ENCODE data around the gene ALDH16A1. TPM values are rescaled to one million over a fixed set of nuclear protein-coding genes. Genes with fewer than 3 reads are reported as not detected.

Gene ALDH16A1
- total and polyA plus RNA-seq, 2 of the 8 experiments (the other 6 are each of a cell fraction or from before 2014, with no cell fraction given): 30.5 to 34.3 TPM

- DNase-seq (ENCODE audit: low read depth in 1 of 2, low spot score in 2 of 2) (peak in 1 of 2 experiments; percentile 71), FAIRE-seq (no peak)
- no peak overlapping the region for H3K56ac ChIP-seq (replicated peaks; ENCODE audit: insufficient read length, low read depth, low read length)
- no peak overlapping the region for H3K14ac ChIP-seq (ENCODE audit: insufficient read length)
- peak overlapping the region; percentile 4; the same call in 1 of the 2 replicates for H3K18ac ChIP-seq (ENCODE audit: extremely low read depth, low read length)
- peak overlapping the region; percentile 92 to 97 for H3K4me2 ChIP-seq (ENCODE audit: insufficient read depth in 1 of 2, low read depth in 2 of 2, low read length in 2 of 2)
- peaks cover 4 to 34% (median 24%) of the 10 kb centered on the region in 4 experiments for H3K4me1 ChIP-seq (replicated peaks in 1 of 4; ENCODE audit: control insufficient read depth in 3 of 4, insufficient read depth in 4 of 4, low read length in 3 of 4)
- H2AFZ ChIP-seq (ENCODE audit: low read length): no peak overlapping the region
- H2AK5ac ChIP-seq (ENCODE audit: low read depth, low read length): no peak overlapping the region
- peak overlapping the region; percentile 49 to 71 (median 54) for H3K4me3 ChIP-seq (ENCODE audit: extremely low read depth in 1 of 4, insufficient read depth in 2 of 4, low read depth in 3 of 4, low read length in 4 of 4)
- H2BK120ac ChIP-seq (replicated peaks; ENCODE audit: low read depth, low read length): no peak overlapping the region
- no peaks in the 10 kb centered on the region for H3K36me3 ChIP-seq (ENCODE audit: control insufficient read depth in 2 of 4, insufficient read depth in 4 of 4, low read length in 3 of 4)
- no peak overlapping the region; the same call in 1 of the 2 replicates for H4K8ac ChIP-seq (ENCODE audit: extremely low read depth, insufficient read depth, low read length)
- ChIA-PET POLR2A (ENCODE audit: partially characterized antibody) (interaction anchor here (0.7 to 1.6 kb wide), 7 partner anchors 8 to 30 kb away, joined by 3 to 4 read pairs (median 3); partner anchors contain the start of genes ALDH16A1 and PIH1D1), CTCF (ENCODE audit: partially characterized antibody) (interaction anchor here (0.6 to 3.7 kb wide), 16 partner anchors 9 to 67 kb away, joined by 3 to 13 read pairs (median 7); partner anchors contain the start of gene SLC17A7)
- H3K23ac ChIP-seq (ENCODE audit: insufficient read length): no peak overlapping the region
- peaks cover 9 to 55% (median 49%) of the 10 kb centered on the region in 4 experiments for H3K27me3 ChIP-seq (replicated peaks in 1 of 4; ENCODE audit: control insufficient read depth in 3 of 4, extremely low read depth in 1 of 4, insufficient read depth in 3 of 4, low read length in 3 of 4)
- H3K9ac ChIP-seq (replicated peaks in 1 of 4; ENCODE audit: extremely low read depth in 1 of 4, low read depth in 3 of 4, low read length in 3 of 4): no peak overlapping the region
- H2BK12ac ChIP-seq (ENCODE audit: low read depth, low read length): no peak overlapping the region
- peaks cover 0 to 2% of the 10 kb centered on the region in 2 experiments; a peak in 1 of 4 replicates for H3K9me3 ChIP-seq (ENCODE audit: insufficient read depth in 2 of 2, low read depth in 1 of 2, low read length in 1 of 2)
- H4K5ac ChIP-seq (ENCODE audit: insufficient read length, low read depth, low read length): no peak overlapping the region
- peaks cover 25% of the 10 kb centered on the region for H3K23me2 ChIP-seq (ENCODE audit: low read depth, low read length)
- no peaks in the 10 kb centered on the region for H4K20me1 ChIP-seq (replicated peaks in 1 of 2; ENCODE audit: control insufficient read depth in 1 of 2, insufficient read depth in 2 of 2, low read length in 2 of 2)
- H3K27ac ChIP-seq (ENCODE audit: low read depth, low read length): no peak overlapping the region
- no peak overlapping the region for H2BK20ac ChIP-seq (ENCODE audit: low read length)
- no peak overlapping the region for H4K91ac ChIP-seq (replicated peaks; ENCODE audit: insufficient read length, low read length)
- H2BK5ac ChIP-seq (ENCODE audit: low read depth, low read length): 0 out of 2 replicates have a peak overlapping the region, but pooled peaks have one; percentile 44
- no peak overlapping the region for H2BK15ac ChIP-seq (ENCODE audit: low read length)
- TF ChIP-seq SIN3A (conservative IDR thresholded peaks at IDR 0.05 in 1 of 2, IDR thresholded peaks at IDR 0.05 in 1 of 2; ENCODE audit: low read depth in 1 of 2, low read length in 2 of 2) (0 out of 4 replicates have a peak, but pooled peaks of 1 of the 2 experiments have one; percentile 25), HDAC2 (IDR thresholded peaks at IDR 0.05; ENCODE audit: borderline replicate concordance in 1 of 2, low read depth in 2 of 2, low read length in 2 of 2) (no peak)
- H3K79me2 ChIP-seq (ENCODE audit: control insufficient read depth in 1 of 2, insufficient read depth in 2 of 2, low read length in 2 of 2): no peaks in the 10 kb centered on the region
- WGBS, 2 experiments (ENCODE audit: extremely low coverage in 1 of 2, insufficient coverage in 1 of 2, insufficient read length in 1 of 2, insufficient replicate concordance in 2 of 2, low coverage in 1 of 2, low lambda C conversion rate in 2 of 2, missing lambda C conversion rate in 1 of 2): 5% methylated on average over 19 of the region's 29 CpGs; no CpG with 5 or more reads in 1 of the 2 experiments
- H3K79me1 ChIP-seq (ENCODE audit: low read depth, low read length): no peaks in the 10 kb centered on the region
- no peak overlapping the region for H3K4ac ChIP-seq (replicated peaks; ENCODE audit: insufficient read length, low read depth, low read length)
These were observed 24.2 kb upstream of the ALDH16A1 start for GRCh38 chr19:49428547-49429451.

Measured in H1 (cell line).